Endometrial microvascular endothelial cells (primary cell): ENCODE results near the gene RILPL2. TPM values are rescaled to one million over a fixed set of nuclear protein-coding genes. Genes with fewer than 3 reads are reported as not detected.
"Not testable (repeated sequence)": the region's sequence is repeated elsewhere in the genome, so short reads cannot be mapped to it uniquely, and the experiment has no call there.

ENCODE experiments used
- in situ Hi-C: cut with HindIII; loops from 2 replicates; pipeline ENCODE4 v1.10.0; 2017; ENCODE audit warnings: low sequenced_read_pairs, low pct_unique_long_range_greater_than_20kb; ENCODE audit errors: inconsistent ontology term
- total RNA-seq: library from RNA; depleted of rRNA; stranded (reverse); fragments of >200 nt; gene quantifications from one replicate; pipeline ENCODE4 v1.2.3, GENCODE V29; 2015; ENCODE audit errors: inconsistent ontology term

The RILPL2 gene
- total RNA-seq, 1 donor from 2014 or later = 3.4 TPM

GRCh38 chr12:123453165-123453564 is 16.7 kb upstream of the RILPL2 start:
- in situ Hi-C loops = no loop called here

- in situ Hi-C loops = not testable (repeated sequence)
Measured at GRCh38 chr12:123452276-123452550, 15.7 kb upstream of the RILPL2 start.

- in situ Hi-C loops = no loop called here
Measured at GRCh38 chr12:123450636-123451035, 14.2 kb upstream of the RILPL2 start.

GRCh38 chr12:123449856-123450255 is 13.4 kb upstream of the RILPL2 start:
- in situ Hi-C loops = no loop called here

GRCh38 chr12:123449249-123449733 is 12.8 kb upstream of the RILPL2 start:
- in situ Hi-C loops = no loop called here

GRCh38 chr12:123446333-123446713 is 9.8 kb upstream of the RILPL2 start:
- in situ Hi-C loops = no loop called here

- in situ Hi-C loops = no loop called here
Measured at GRCh38 chr12:123445388-123446332, 9.2 kb upstream of the RILPL2 start.

GRCh38 chr12:123444092-123445026 is 7.9 kb upstream of the RILPL2 start:
- in situ Hi-C loops = no loop called here

- in situ Hi-C loops = no loop called here
Measured at GRCh38 chr12:123442774-123443173, 6.3 kb upstream of the RILPL2 start.

GRCh38 chr12:123441523-123442164 is 5.2 kb upstream of the RILPL2 start:
- in situ Hi-C loops = no loop called here

- in situ Hi-C loops = no loop called here
Measured at GRCh38 chr12:123435636-123436016, 858 bp downstream of the RILPL2 start.

- in situ Hi-C loops = no loop called here
Measured at GRCh38 chr12:123433615-123434014, 2.9 kb downstream of the RILPL2 start.

GRCh38 chr12:123431951-123432817 is 4.3 kb downstream of the RILPL2 start:
- in situ Hi-C loops = not testable (repeated sequence)

GRCh38 chr12:123429101-123429500 is 7.4 kb downstream of the RILPL2 start:
- in situ Hi-C loops = not testable (repeated sequence)

- in situ Hi-C loops = no loop called here
Measured at GRCh38 chr12:123428591-123428990, 7.9 kb downstream of the RILPL2 start.

- in situ Hi-C loops = no loop called here
Measured at GRCh38 chr12:123427036-123427769, 9.3 kb downstream of the RILPL2 start.

GRCh38 chr12:123421314-123421713 is 15.2 kb downstream of the RILPL2 start:
- in situ Hi-C loops = no loop called here

- in situ Hi-C loops = no loop called here
Measured at GRCh38 chr12:123410041-123410412, 26.5 kb downstream of the RILPL2 start.
